ENCODE data around the gene TYMP. TPM values are rescaled to one million over a fixed set of nuclear protein-coding genes. Genes with fewer than 3 reads are reported as not detected.

TYMP gene
- total RNA-seq, 1 donor from 2014 or later = 10.8 TPM

- H3K27me3 Mint-ChIP-seq (ENCODE audit: unreplicated experiment) = peaks cover under 1% of the 10 kb centered on the region
- no peaks in the 10 kb centered on the region for H3K9me3 Mint-ChIP-seq (ENCODE audit: unreplicated experiment)
- no peak overlapping the region for H3K4me3 Mint-ChIP-seq (ENCODE audit: unreplicated experiment)
- no peak for TF ChIP-seq CTCF (IDR thresholded peaks at IDR 0.05)
- no peaks in the 10 kb centered on the region for H3K36me3 Mint-ChIP-seq (ENCODE audit: unreplicated experiment)
- peak; percentile 83 for DNase-seq (ENCODE audit: extremely low spot score, unreplicated experiment)
- H3K4me1 Mint-ChIP-seq (ENCODE audit: unreplicated experiment) = no peaks in the 10 kb centered on the region
- no peak overlapping the region for H3K27ac Mint-ChIP-seq (ENCODE audit: unreplicated experiment)
Observed at GRCh38 chr22:50548040-50548920, 18.5 kb upstream of the TYMP start.

GRCh38 chr22:50547263-50547985 is 17.6 kb upstream of the TYMP start:
- H3K27ac Mint-ChIP-seq (ENCODE audit: unreplicated experiment) = no peak overlapping the region
- H3K27me3 Mint-ChIP-seq (ENCODE audit: unreplicated experiment) = no peaks in the 10 kb centered on the region
- no peaks in the 10 kb centered on the region for H3K36me3 Mint-ChIP-seq (ENCODE audit: unreplicated experiment)
- DNase-seq (ENCODE audit: extremely low spot score, unreplicated experiment) = no peak
- TF ChIP-seq CTCF (IDR thresholded peaks at IDR 0.05) = no peak
- H3K4me3 Mint-ChIP-seq (ENCODE audit: unreplicated experiment) = no peak overlapping the region
- no peaks in the 10 kb centered on the region for H3K9me3 Mint-ChIP-seq (ENCODE audit: unreplicated experiment)
- H3K4me1 Mint-ChIP-seq (ENCODE audit: unreplicated experiment) = no peaks in the 10 kb centered on the region

- TF ChIP-seq CTCF (IDR thresholded peaks at IDR 0.05) = no peak
- Mint-ChIP-seq H3K9me3 (ENCODE audit: unreplicated experiment) (no peaks in the 10 kb centered on the region), H3K36me3 (ENCODE audit: unreplicated experiment) (no peaks in the 10 kb centered on the region), H3K4me3 (ENCODE audit: unreplicated experiment) (no peak overlapping the region), H3K27me3 (ENCODE audit: unreplicated experiment) (no peaks in the 10 kb centered on the region), H3K4me1 (ENCODE audit: unreplicated experiment) (no peaks in the 10 kb centered on the region), H3K27ac (ENCODE audit: unreplicated experiment) (no peak overlapping the region)
- DNase-seq (ENCODE audit: extremely low spot score, unreplicated experiment) = peak; percentile 84
Observed at GRCh38 chr22:50546326-50547262, 16.8 kb upstream of the TYMP start.

- no peak within 1 kb of the TSS for H3K4me3 Mint-ChIP-seq (ENCODE audit: unreplicated experiment)
- DNase-seq (ENCODE audit: extremely low spot score, unreplicated experiment) = no peak
- no peaks in the 10 kb centered on the region for H3K36me3 Mint-ChIP-seq (ENCODE audit: unreplicated experiment)
- no peaks in the 10 kb centered on the region for H3K27me3 Mint-ChIP-seq (ENCODE audit: unreplicated experiment)
- TF ChIP-seq CTCF (IDR thresholded peaks at IDR 0.05) = no peak
- H3K4me1 Mint-ChIP-seq (ENCODE audit: unreplicated experiment) = no peaks in the 10 kb centered on the region
- H3K9me3 Mint-ChIP-seq (ENCODE audit: unreplicated experiment) = no peaks in the 10 kb centered on the region
- peak within 1 kb of the TSS; percentile 50 for H3K27ac Mint-ChIP-seq (ENCODE audit: unreplicated experiment)
Observed at GRCh38 chr22:50545522-50546325, 15.9 kb upstream of the TYMP start, which contains the start of gene KLHDC7B. KLHDC7B (plus strand) TSS chr22:50545899; CDS start chr22:50546244, 345 bp downstream.

All from osteocyte (in vitro differentiated cells).